Measurements from ENCODE around the gene FKBP1A.

DNA sequence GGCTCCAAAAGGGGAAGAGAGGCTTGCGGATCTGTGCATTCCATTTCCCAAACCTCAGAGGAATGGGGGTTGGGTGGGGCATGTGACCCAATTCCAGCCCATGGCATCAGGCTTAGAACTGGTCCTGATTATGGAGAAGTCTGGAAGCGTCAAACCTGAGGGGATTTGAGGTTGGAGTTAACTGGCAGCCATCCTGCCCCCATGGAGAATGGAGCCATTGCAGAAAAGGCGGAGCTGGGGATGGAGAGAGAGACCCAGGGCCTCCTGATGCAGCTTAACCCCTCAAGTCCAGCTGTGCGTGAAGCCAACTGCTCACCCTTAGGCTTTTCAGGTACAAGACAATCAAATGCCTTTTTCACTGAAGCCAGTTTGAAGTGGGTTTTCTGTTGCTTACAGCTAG, 54.1 kb downstream of the FKBP1A start:
- TF ChIP-seq CTCF (IDR thresholded peaks at IDR 0.05) (no peak), POLR2A (IDR thresholded peaks at IDR 0.05) (no peak), POLR2AphosphoS5 (IDR thresholded peaks at IDR 0.05) (no peak)
